DOHH2 (cell line): Measurements from ENCODE around the gene STK4.

ENCODE experiments used
- CTCF ChIP-seq: fragments of 200-600 bp; sonication (generic); IDR thresholded peaks from one replicate; pipeline ENCODE4 v1.5.1; 2014; ENCODE audit warnings: antibody characterized with exemption, mild to moderate bottlenecking, low read depth, low read length; ENCODE audit not compliant: poor library complexity, severe bottlenecking
- EZH2phosphoT487 ChIP-seq: fragments of 200-600 bp; sonication (generic); IDR thresholded peaks from 2 replicates; pipeline ENCODE4 v1.6.1; 2017; ENCODE audit warnings: borderline replicate concordance, mild to moderate bottlenecking, antibody characterized with exemption, low read length, moderate library complexity, mixed read lengths

GRCh38 chr20:44967207-44967807 is 995 bp downstream of the STK4 start:
- no peak for TF ChIP-seq CTCF
- no peak for TF ChIP-seq EZH2phosphoT487
